A549 (cell line): ENCODE measurements around the gene FRMD6. TPM values are rescaled to one million over a fixed set of nuclear protein-coding genes. Genes with fewer than 3 reads are reported as not detected.

Experiments used
- ATAC-seq, 2 experiments: fragments of 200-7000 bp in 1 of 2; fragments of >200 bp in 1 of 2; cut with Nextera tagmentation in 1 of 2; cut with Tn5 transposase in 1 of 2; 3 replicates each; pipeline versions ENCODE4 v1.8.0 to v1.9.1; 2018 to 2020; ENCODE audit warnings: mild to moderate bottlenecking in 1 of 2, moderate library complexity in 1 of 2
- CTCF ChIA-PET: fragments of 300-600 bp; sonication (Branson Sonifier 250); formaldehyde crosslinking; extraction: SDS; loops from one replicate; lab custom pipeline; 2021; ENCODE audit warnings: antibody characterized with exemption, inconsistent platforms; lab: Yijun Ruan, JAX
- POLR2A ChIA-PET: fragments of 350-600 bp; formaldehyde crosslinking; extraction: SDS; loops from one replicate; lab custom pipeline; 2021; ENCODE audit warnings: antibody characterized with exemption, inconsistent platforms; lab: Yijun Ruan, JAX
- DNase-seq, 2 experiments: peaks; one replicate each; pipeline versions ENCODE4 v3.0.0 to v3.0.0-alpha.2; 2011 to 2016; ENCODE audit warnings: low read depth in 1 of 2, low spot score in 1 of 2
- FAIRE-seq: peaks from 2 replicates; lab custom pipeline; 2011; peaks lifted over from hg19 to GRCh38; lab: Jason Lieb, UNC
- H3K27ac ChIP-seq, 2 experiments: fragments of >200 bp; sonication (Bioruptor Twin); formaldehyde crosslinking; 3 replicates each; pipeline ENCODE4 v1.5.1; 2016 to 2017
- H3K4me1 ChIP-seq: fragments of >200 bp; sonication (Bioruptor Twin); formaldehyde crosslinking; 3 replicates; pipeline ENCODE4 v1.6.1; 2016
- H3K4me2 ChIP-seq: fragments of >200 bp; sonication (Bioruptor Twin); formaldehyde crosslinking; 3 replicates; pipeline ENCODE4 v1.6.1; 2016
- H3K4me3 ChIP-seq: fragments of >200 bp; sonication (Bioruptor Twin); formaldehyde crosslinking; 3 replicates; pipeline ENCODE4 v1.5.1; 2016
- H3K9me3 ChIP-seq: fragments of >200 bp; sonication (Bioruptor Twin); formaldehyde crosslinking; 3 replicates; pipeline ENCODE4 v1.6.1; 2016
- CBX2 ChIP-seq: fragments of 200-600 bp; sonication (generic); IDR thresholded peaks from 2 replicates; pipeline ENCODE4 v1.6.1; 2016; ENCODE audit warnings: low read depth, mild to moderate bottlenecking, borderline replicate concordance
- CBX8 ChIP-seq: fragments of 200-600 bp; sonication (generic); IDR thresholded peaks from 2 replicates; pipeline ENCODE4 v1.6.1; 2016
- CEBPB ChIP-seq, 2 experiments: fragments of >200 bp in 1 of 2; sonication (Bioruptor Twin) in 1 of 2; formaldehyde crosslinking in 1 of 2; IDR thresholded peaks; 2 replicates each; pipeline ENCODE4 v1.6.1; 2012 to 2016
- GATA3 ChIP-seq: IDR thresholded peaks from 2 replicates; pipeline ENCODE4 v1.6.1; 2012; ENCODE audit warnings: borderline replicate concordance
- HDAC2 ChIP-seq: fragments of 200-600 bp; sonication (generic); IDR thresholded peaks from 2 replicates; pipeline ENCODE4 v1.6.1; 2016
- HEYL ChIP-seq: fragments of 250-450 bp; sonication (Bioruptor Pico); IDR thresholded peaks from 2 replicates; pipeline ENCODE4 v1.8.0; 2021; ENCODE audit warnings: mild to moderate bottlenecking, moderate library complexity
- KDM1A ChIP-seq: fragments of 200-600 bp; sonication (generic); IDR thresholded peaks from 2 replicates; pipeline ENCODE4 v1.6.1; 2016; ENCODE audit warnings: low read depth, mild to moderate bottlenecking
- KDM5A ChIP-seq: fragments of 200-600 bp; sonication (generic); IDR thresholded peaks from 2 replicates; pipeline ENCODE4 v1.6.1; 2016; ENCODE audit warnings: antibody characterized with exemption, mild to moderate bottlenecking
- NPAS2 ChIP-seq: fragments of 250-450 bp; sonication (Bioruptor Pico); IDR thresholded peaks from 2 replicates; pipeline ENCODE4 v1.8.0; 2022; ENCODE audit warnings: mild to moderate bottlenecking, moderate library complexity, borderline replicate concordance
- PHF8 ChIP-seq: fragments of 200-600 bp; sonication (generic); IDR thresholded peaks from 2 replicates; pipeline ENCODE4 v1.6.1; 2016; ENCODE audit warnings: low read depth, mild to moderate bottlenecking, antibody characterized with exemption, moderate library complexity, borderline replicate concordance
- POLR2A ChIP-seq: IDR thresholded peaks from 2 replicates; pipeline ENCODE4 v1.6.1; 2012; ENCODE audit warnings: mild to moderate bottlenecking, low read length
- RNF2 ChIP-seq: fragments of 200-600 bp; sonication (generic); IDR thresholded peaks from 2 replicates; pipeline ENCODE4 v1.6.1; 2016; ENCODE audit warnings: low read depth, mild to moderate bottlenecking, antibody characterized with exemption, moderate library complexity, borderline replicate concordance
- SMC3 ChIP-seq: fragments of >200 bp; sonication (Bioruptor Twin); formaldehyde crosslinking; IDR thresholded peaks from 3 replicates; pipeline ENCODE4 v1.6.1; 2018; ENCODE audit warnings: inconsistent platforms
- SREBF2 ChIP-seq: fragments of 450-650 bp; IDR thresholded peaks from 2 replicates; pipeline ENCODE4 v1.6.1; 2014; ENCODE audit warnings: mild to moderate bottlenecking, moderate library complexity
- TFCP2L1 ChIP-seq: fragments of 250-450 bp; sonication (Bioruptor Pico); IDR thresholded peaks from 2 replicates; pipeline ENCODE4 v1.5.0; 2021; ENCODE audit warnings: mild to moderate bottlenecking
- ZSCAN20 ChIP-seq: fragments of 250-450 bp; sonication (Bioruptor Pico); IDR thresholded peaks from 2 replicates; pipeline ENCODE4 v1.8.0; 2022; ENCODE audit warnings: mild to moderate bottlenecking, moderate library complexity
- WGBS: methylation state at CpG from one replicate; pipeline ENCODE4 v1.1.6; 2017; ENCODE audit errors: missing lambda C conversion rate; 5-methylcytosine and 5-hydroxymethylcytosine counted together
- polyA plus RNA-seq, 4 experiments: library from polyadenylated mRNA; depleted of rRNA in 3 of 4; stranded (reverse); fragments of >200 nt; fragmentation: RNase III in 1 of 4; extraction: RNeasy Plus Mini Kit Qiagen cat#74134 plus additional on column Dnase treatment in 1 of 4; gene quantifications; 2 replicates in 3 of 4; 3 replicates in 1 of 4; pipeline ENCODE4 v1.2.3, GENCODE V29; 2011 to 2017
- TF ChIP-seq, protein P1 (sequence below): fragments of 200-600 bp; sonication (generic); IDR thresholded peaks from 2 replicates; pipeline ENCODE4 v1.6.1; 2016; ENCODE audit warnings: antibody characterized with exemption, mild to moderate bottlenecking, moderate library complexity
- TF ChIP-seq, protein P2 (sequence below): fragments of 450-650 bp; IDR thresholded peaks from 2 replicates; pipeline ENCODE4 v1.6.1; 2014; ENCODE audit warnings: antibody characterized with exemption
- TF ChIP-seq, protein P3 (sequence below): fragments of 250-450 bp; sonication (Bioruptor Pico); IDR thresholded peaks from 2 replicates; pipeline ENCODE4 v1.5.0; 2021; ENCODE audit warnings: mild to moderate bottlenecking, moderate library complexity, borderline replicate concordance
- TF ChIP-seq, protein P4 (sequence below): fragments of 250-450 bp; sonication (Bioruptor Pico); IDR thresholded peaks from 2 replicates; pipeline ENCODE4 v1.5.0; 2020; ENCODE audit warnings: low read depth, mild to moderate bottlenecking, moderate library complexity
- TF ChIP-seq, protein P5 (sequence below): fragments of >200 bp; sonication (Bioruptor Twin); formaldehyde crosslinking; IDR thresholded peaks from 3 replicates; pipeline ENCODE4 v1.5.1; 2016

Gene FRMD6
- polyA plus RNA-seq, 2 of the 4 experiments (the other 2 are of a cell fraction) = 18.8 to 23.1 TPM

DNA sequence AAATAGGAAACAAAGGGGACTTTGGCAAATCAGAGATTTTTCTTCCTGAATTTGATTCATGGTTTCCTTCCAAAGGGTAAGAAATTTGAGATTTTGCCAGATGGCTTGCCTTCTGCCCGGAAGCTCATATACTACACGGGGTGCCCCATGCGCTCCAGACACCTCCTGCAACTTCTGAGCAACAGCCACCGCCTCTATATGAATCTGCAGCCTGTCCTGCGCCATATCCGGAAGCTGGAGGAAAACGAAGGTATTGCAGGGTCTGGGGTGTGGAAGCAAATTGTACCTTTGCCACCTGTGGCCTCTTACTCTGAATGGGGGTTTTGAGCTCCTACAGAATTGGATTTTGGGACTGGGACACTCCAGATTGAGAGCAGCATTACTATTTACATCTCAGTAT is 63.5 kb downstream of the FRMD6 start:
- POLR2A ChIA-PET = no interaction called here
- peaks cover 6% of the 10 kb centered on the region; the same call in 1 of the 3 replicates for H3K4me1 ChIP-seq
- H3K9me3 ChIP-seq = no peaks in the 10 kb centered on the region
- no peak overlapping the region for H3K27ac ChIP-seq
- DNase-seq (no peak), ATAC-seq (no peak), FAIRE-seq (no peak)
- 88% methylated on average over 7 of the region's 7 CpGs for WGBS
- CTCF ChIA-PET = interaction anchor here (1.5 to 1.7 kb wide), 2 partner anchors 21 to 432 kb away, joined by 3 to 5 read pairs; no protein-coding TSS in a partner anchor
- no peak overlapping the region for H3K4me3 ChIP-seq
- TF ChIP-seq NPAS2 = no peak
- TF ChIP-seq KDM1A = no peak
- TF ChIP-seq SREBF2 = no peak
- TF ChIP-seq, protein P1, sequence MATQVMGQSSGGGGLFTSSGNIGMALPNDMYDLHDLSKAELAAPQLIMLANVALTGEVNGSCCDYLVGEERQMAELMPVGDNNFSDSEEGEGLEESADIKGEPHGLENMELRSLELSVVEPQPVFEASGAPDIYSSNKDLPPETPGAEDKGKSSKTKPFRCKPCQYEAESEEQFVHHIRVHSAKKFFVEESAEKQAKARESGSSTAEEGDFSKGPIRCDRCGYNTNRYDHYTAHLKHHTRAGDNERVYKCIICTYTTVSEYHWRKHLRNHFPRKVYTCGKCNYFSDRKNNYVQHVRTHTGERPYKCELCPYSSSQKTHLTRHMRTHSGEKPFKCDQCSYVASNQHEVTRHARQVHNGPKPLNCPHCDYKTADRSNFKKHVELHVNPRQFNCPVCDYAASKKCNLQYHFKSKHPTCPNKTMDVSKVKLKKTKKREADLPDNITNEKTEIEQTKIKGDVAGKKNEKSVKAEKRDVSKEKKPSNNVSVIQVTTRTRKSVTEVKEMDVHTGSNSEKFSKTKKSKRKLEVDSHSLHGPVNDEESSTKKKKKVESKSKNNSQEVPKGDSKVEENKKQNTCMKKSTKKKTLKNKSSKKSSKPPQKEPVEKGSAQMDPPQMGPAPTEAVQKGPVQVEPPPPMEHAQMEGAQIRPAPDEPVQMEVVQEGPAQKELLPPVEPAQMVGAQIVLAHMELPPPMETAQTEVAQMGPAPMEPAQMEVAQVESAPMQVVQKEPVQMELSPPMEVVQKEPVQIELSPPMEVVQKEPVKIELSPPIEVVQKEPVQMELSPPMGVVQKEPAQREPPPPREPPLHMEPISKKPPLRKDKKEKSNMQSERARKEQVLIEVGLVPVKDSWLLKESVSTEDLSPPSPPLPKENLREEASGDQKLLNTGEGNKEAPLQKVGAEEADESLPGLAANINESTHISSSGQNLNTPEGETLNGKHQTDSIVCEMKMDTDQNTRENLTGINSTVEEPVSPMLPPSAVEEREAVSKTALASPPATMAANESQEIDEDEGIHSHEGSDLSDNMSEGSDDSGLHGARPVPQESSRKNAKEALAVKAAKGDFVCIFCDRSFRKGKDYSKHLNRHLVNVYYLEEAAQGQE = no peak
- no peak for TF ChIP-seq TFCP2L1 (CRISPR knock-in tag)
- no peak for TF ChIP-seq POLR2A
- TF ChIP-seq, protein P2, sequence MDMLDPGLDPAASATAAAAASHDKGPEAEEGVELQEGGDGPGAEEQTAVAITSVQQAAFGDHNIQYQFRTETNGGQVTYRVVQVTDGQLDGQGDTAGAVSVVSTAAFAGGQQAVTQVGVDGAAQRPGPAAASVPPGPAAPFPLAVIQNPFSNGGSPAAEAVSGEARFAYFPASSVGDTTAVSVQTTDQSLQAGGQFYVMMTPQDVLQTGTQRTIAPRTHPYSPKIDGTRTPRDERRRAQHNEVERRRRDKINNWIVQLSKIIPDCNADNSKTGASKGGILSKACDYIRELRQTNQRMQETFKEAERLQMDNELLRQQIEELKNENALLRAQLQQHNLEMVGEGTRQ = no peak
- no peak for TF ChIP-seq SMC3
- TF ChIP-seq, protein P3, sequence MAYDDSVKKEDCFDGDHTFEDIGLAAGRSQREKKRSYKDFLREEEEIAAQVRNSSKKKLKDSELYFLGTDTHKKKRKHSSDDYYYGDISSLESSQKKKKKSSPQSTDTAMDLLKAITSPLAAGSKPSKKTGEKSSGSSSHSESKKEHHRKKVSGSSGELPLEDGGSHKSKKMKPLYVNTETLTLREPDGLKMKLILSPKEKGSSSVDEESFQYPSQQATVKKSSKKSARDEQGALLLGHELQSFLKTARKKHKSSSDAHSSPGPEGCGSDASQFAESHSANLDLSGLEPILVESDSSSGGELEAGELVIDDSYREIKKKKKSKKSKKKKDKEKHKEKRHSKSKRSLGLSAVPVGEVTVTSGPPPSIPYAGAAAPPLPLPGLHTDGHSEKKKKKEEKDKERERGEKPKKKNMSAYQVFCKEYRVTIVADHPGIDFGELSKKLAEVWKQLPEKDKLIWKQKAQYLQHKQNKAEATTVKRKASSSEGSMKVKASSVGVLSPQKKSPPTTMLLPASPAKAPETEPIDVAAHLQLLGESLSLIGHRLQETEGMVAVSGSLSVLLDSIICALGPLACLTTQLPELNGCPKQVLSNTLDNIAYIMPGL = no peak
- H3K4me2 ChIP-seq = no peak overlapping the region

DNA sequence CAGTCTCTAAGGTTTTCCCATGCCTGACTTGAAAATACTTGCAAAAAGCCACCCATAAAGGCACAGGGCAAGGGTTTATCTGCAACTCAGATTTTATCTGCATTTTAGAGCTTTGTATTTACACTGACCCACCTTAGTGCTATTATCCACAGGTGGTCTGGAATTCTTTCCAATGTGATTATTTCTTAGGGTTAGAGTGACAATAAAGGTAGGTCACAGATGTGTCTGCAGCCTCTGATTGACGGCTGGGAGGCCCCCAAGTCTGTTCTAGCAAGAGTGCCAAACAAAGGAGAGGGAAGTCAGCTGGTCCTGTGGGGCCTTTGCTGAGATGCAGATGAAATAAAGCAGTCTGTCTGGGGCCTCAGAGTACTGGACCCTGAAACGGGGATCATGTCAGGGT is 64.0 kb downstream of the FRMD6 start:
- H3K4me1 ChIP-seq = peaks cover 6% of the 10 kb centered on the region; the same call in 1 of the 3 replicates
- ChIA-PET POLR2A (no interaction called here), CTCF (interaction anchor here (1.5 to 1.7 kb wide), 2 partner anchors 22 to 432 kb away, joined by 3 to 5 read pairs; no protein-coding TSS in a partner anchor)
- no peak overlapping the region for H3K4me3 ChIP-seq
- ATAC-seq = no peak
- 97% methylated on average over 2 of the region's 2 CpGs for WGBS
- TF ChIP-seq, protein P4, sequence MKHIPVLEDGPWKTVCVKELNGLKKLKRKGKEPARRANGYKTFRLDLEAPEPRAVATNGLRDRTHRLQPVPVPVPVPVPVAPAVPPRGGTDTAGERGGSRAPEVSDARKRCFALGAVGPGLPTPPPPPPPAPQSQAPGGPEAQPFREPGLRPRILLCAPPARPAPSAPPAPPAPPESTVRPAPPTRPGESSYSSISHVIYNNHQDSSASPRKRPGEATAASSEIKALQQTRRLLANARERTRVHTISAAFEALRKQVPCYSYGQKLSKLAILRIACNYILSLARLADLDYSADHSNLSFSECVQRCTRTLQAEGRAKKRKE = no peak
- no peak for TF ChIP-seq GATA3
- TF ChIP-seq CBX2 = no peak
- no peak for TF ChIP-seq CEBPB (IDR thresholded peaks at IDR 0.05)
- TF ChIP-seq ZSCAN20 = no peak
- TF ChIP-seq, protein P5, sequence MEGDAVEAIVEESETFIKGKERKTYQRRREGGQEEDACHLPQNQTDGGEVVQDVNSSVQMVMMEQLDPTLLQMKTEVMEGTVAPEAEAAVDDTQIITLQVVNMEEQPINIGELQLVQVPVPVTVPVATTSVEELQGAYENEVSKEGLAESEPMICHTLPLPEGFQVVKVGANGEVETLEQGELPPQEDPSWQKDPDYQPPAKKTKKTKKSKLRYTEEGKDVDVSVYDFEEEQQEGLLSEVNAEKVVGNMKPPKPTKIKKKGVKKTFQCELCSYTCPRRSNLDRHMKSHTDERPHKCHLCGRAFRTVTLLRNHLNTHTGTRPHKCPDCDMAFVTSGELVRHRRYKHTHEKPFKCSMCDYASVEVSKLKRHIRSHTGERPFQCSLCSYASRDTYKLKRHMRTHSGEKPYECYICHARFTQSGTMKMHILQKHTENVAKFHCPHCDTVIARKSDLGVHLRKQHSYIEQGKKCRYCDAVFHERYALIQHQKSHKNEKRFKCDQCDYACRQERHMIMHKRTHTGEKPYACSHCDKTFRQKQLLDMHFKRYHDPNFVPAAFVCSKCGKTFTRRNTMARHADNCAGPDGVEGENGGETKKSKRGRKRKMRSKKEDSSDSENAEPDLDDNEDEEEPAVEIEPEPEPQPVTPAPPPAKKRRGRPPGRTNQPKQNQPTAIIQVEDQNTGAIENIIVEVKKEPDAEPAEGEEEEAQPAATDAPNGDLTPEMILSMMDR = no peak
- TF ChIP-seq HEYL (CRISPR knock-in tag) = no peak
- no peak for TF ChIP-seq KDM5A
- TF ChIP-seq CBX8 = no peak
- TF ChIP-seq HDAC2 = no peak
- TF ChIP-seq RNF2 = no peak
- TF ChIP-seq PHF8 = no peak
- no peak for FAIRE-seq
- no peaks in the 10 kb centered on the region for H3K9me3 ChIP-seq
- no peak overlapping the region for H3K4me2 ChIP-seq
- DNase-seq = no peak
- H3K27ac ChIP-seq = no peak overlapping the region
